SK-N-SH (cell line): ENCODE results near the gene PGAP2. TPM values are rescaled to one million over a fixed set of nuclear protein-coding genes. Genes with fewer than 3 reads are reported as not detected.

ENCODE experiments used
- CTCF ChIA-PET: fragments of 300-600, 350-600 bp; formaldehyde crosslinking; extraction: SDS; loops from one replicate; lab custom pipeline; 2021; lab: Yijun Ruan, JAX
- POLR2A ChIA-PET: fragments of 350-600 bp; sonication (Branson Sonifier 250); formaldehyde crosslinking; extraction: SDS; loops from one replicate; lab custom pipeline; 2020; ENCODE audit warnings: antibody characterized with exemption, inconsistent platforms; lab: Yijun Ruan, JAX
- DNase-seq: peaks from one replicate; pipeline ENCODE4 v3.0.0; 2012
- H2AFZ ChIP-seq: fragments of 200-600 bp; sonication (generic); 2 replicates; pipeline ENCODE4 v1.8.1; 2016; ENCODE audit warnings: antibody characterized with exemption, mild to moderate bottlenecking, low read depth
- H3F3A ChIP-seq: fragments of 200-600 bp; sonication (generic); replicated peaks from 2 replicates; pipeline ENCODE3; 2016; ENCODE audit warnings: antibody characterized with exemption, mild to moderate bottlenecking; ENCODE audit not compliant: insufficient read depth
- H3K27ac ChIP-seq, 2 experiments: fragments of 200-500 bp in 1 of 2; fragments of 200-600 bp in 1 of 2; sonication (Bioruptor generic) in 1 of 2; sonication (generic), shearing (Covaris generic) in 1 of 2; 2 replicates each; pipeline versions ENCODE4 v1.5.1 to v1.6.1; 2014 to 2016; ENCODE audit warnings: low read depth in 2 of 2, inconsistent platforms in 1 of 2, low read length in 1 of 2, mild to moderate bottlenecking in 1 of 2, mixed read lengths in 1 of 2
- H3K27me3 ChIP-seq: fragments of 200-600 bp; sonication (generic), shearing (Covaris generic); 2 replicates; pipeline ENCODE4 v1.6.1; 2016; ENCODE audit warnings: mixed run types; ENCODE audit not compliant: insufficient read depth
- H3K36me3 ChIP-seq, 2 experiments: fragments of 200-500 bp in 1 of 2; fragments of 200-600 bp in 1 of 2; sonication (Bioruptor generic) in 1 of 2; sonication (generic) in 1 of 2; replicated peaks in 1 of 2; 2 replicates each; pipeline versions ENCODE3 to v1.5.1; 2014 to 2016; ENCODE audit warnings: low read length in 1 of 2, mild to moderate bottlenecking in 1 of 2; ENCODE audit not compliant: insufficient read depth in 2 of 2, control insufficient read depth in 1 of 2
- H3K4me1 ChIP-seq, 2 experiments: fragments of 200-500 bp in 1 of 2; fragments of 200-600 bp in 1 of 2; sonication (Bioruptor generic) in 1 of 2; sonication (generic), shearing (Covaris generic) in 1 of 2; 2 replicates each; pipeline versions ENCODE4 v1.5.1 to v1.6.1; 2014 to 2016; ENCODE audit warnings: low read depth in 1 of 2, low read length in 1 of 2, mixed run types in 1 of 2; ENCODE audit not compliant: insufficient read depth in 2 of 2, control insufficient read depth in 1 of 2
- H3K4me2 ChIP-seq: fragments of 200-600 bp; sonication (generic), shearing (Covaris generic); 2 replicates; pipeline ENCODE4 v1.6.1; 2017; ENCODE audit warnings: mixed run types
- H3K4me3 ChIP-seq, 2 experiments: fragments of 200-500 bp in 1 of 2; fragments of 200-600 bp in 1 of 2; sonication (Bioruptor generic) in 1 of 2; sonication (generic), shearing (Covaris generic) in 1 of 2; 2 replicates each; pipeline versions ENCODE4 v1.5.1 to v1.8.1; 2014 to 2016; ENCODE audit warnings: low read depth in 2 of 2, inconsistent platforms in 1 of 2, low read length in 1 of 2, mild to moderate bottlenecking in 1 of 2, mixed read lengths in 1 of 2, moderate library complexity in 1 of 2
- H3K79me2 ChIP-seq: fragments of 200-600 bp; sonication (generic); 2 replicates; pipeline ENCODE4 v1.8.1; 2017; ENCODE audit warnings: mild to moderate bottlenecking; ENCODE audit not compliant: insufficient read depth
- H3K9ac ChIP-seq: fragments of 200-600 bp; sonication (generic); 2 replicates; pipeline ENCODE4 v1.6.1; 2017; ENCODE audit warnings: mixed run types
- H3K9me2 ChIP-seq: fragments of 200-600 bp; sonication (generic); 2 replicates; pipeline ENCODE4 v1.6.1; 2017; ENCODE audit warnings: mixed run types
- H3K9me3 ChIP-seq: fragments of 200-600 bp; sonication (generic); 2 replicates; pipeline ENCODE4 v1.6.1; 2017; ENCODE audit warnings: mixed run types, mild to moderate bottlenecking, moderate library complexity
- H4K20me1 ChIP-seq: fragments of 200-600 bp; sonication (generic); 2 replicates; pipeline ENCODE4 v1.6.1; 2017; ENCODE audit warnings: mild to moderate bottlenecking, mixed run types; ENCODE audit not compliant: insufficient read depth
- EP300 ChIP-seq, 2 experiments: IDR thresholded peaks; 2 replicates each; pipeline versions ENCODE4 v1.4.0 to v1.6.1; 2012; ENCODE audit warnings: borderline replicate concordance in 1 of 2, low read depth in 1 of 2, low read length in 1 of 2
- FOSL2 ChIP-seq: IDR thresholded peaks from 2 replicates; pipeline ENCODE4 v1.4.0; 2012; ENCODE audit warnings: low read depth, mild to moderate bottlenecking, moderate library complexity, borderline replicate concordance
- FOXJ3 ChIP-seq: sonication (generic); formaldehyde crosslinking; IDR thresholded peaks from 2 replicates; pipeline ENCODE4 v1.5.1; 2020; ENCODE audit warnings: mild to moderate bottlenecking, missing genetic modification reagents
- FOXM1 ChIP-seq: IDR thresholded peaks from 2 replicates; pipeline ENCODE4 v1.4.0; 2012; ENCODE audit warnings: low read depth, mild to moderate bottlenecking
- JUND ChIP-seq: IDR thresholded peaks from 2 replicates; pipeline ENCODE4 v1.4.0; 2012
- MXI1 ChIP-seq: IDR thresholded peaks from 2 replicates; pipeline ENCODE4 v1.6.1; 2012; ENCODE audit warnings: mild to moderate bottlenecking, low read depth, low read length, improper control_type of control experiment
- NFIC ChIP-seq: IDR thresholded peaks from 2 replicates; pipeline ENCODE4 v1.4.0; 2012; ENCODE audit warnings: borderline replicate concordance
- PBX3 ChIP-seq: IDR thresholded peaks from 2 replicates; pipeline ENCODE4; 2012
- RCOR1 ChIP-seq: fragments of 150-350 bp; IDR thresholded peaks from 2 replicates; pipeline ENCODE4 v1.6.1; 2017; ENCODE audit warnings: antibody characterized with exemption, low read length
- RFX5 ChIP-seq: IDR thresholded peaks from 2 replicates; pipeline ENCODE4 v1.6.1; 2012; ENCODE audit warnings: mild to moderate bottlenecking, improper control_type of control experiment, low read length
- RXRA ChIP-seq: IDR thresholded peaks from 2 replicates; pipeline ENCODE4 v1.4.0; 2012; ENCODE audit warnings: low read depth, mild to moderate bottlenecking, borderline replicate concordance
- TAF1 ChIP-seq: IDR thresholded peaks from 2 replicates; pipeline ENCODE4 v1.6.1; 2012; ENCODE audit warnings: low read depth, mild to moderate bottlenecking, low read length, moderate library complexity, borderline replicate concordance
- TEAD4 ChIP-seq: IDR thresholded peaks from 2 replicates; pipeline ENCODE4 v1.4.0; 2012; ENCODE audit warnings: mild to moderate bottlenecking, borderline replicate concordance; ENCODE audit not compliant: insufficient read depth
- USF1 ChIP-seq: IDR thresholded peaks from 2 replicates; pipeline ENCODE4 v1.4.0; 2012; ENCODE audit warnings: low read depth, borderline replicate concordance
- USF2 ChIP-seq: fragments of 150-350 bp; IDR thresholded peaks from 2 replicates; pipeline ENCODE4 v1.6.1; 2017; ENCODE audit warnings: antibody characterized with exemption, low read length, low read depth, borderline replicate concordance
- WGBS: methylation state at CpG from one replicate; pipeline ENCODE4 v1.1.6; 2017; ENCODE audit warnings: low lambda C conversion rate; 5-methylcytosine and 5-hydroxymethylcytosine counted together
- polyA plus RNA-seq, 3 experiments: library from polyadenylated mRNA; depleted of rRNA; stranded (reverse); fragments of >200 nt; gene quantifications; 2 replicates each; pipeline ENCODE4 v1.2.3, GENCODE V29; 2012
- TF ChIP-seq, protein P1 (sequence below): IDR thresholded peaks from 2 replicates; pipeline ENCODE4 v1.6.1; 2012; ENCODE audit warnings: mild to moderate bottlenecking, low read depth, low read length, moderate library complexity
- TF ChIP-seq, protein P2 (sequence below): IDR thresholded peaks from 2 replicates; pipeline ENCODE4 v1.4.0; 2012; ENCODE audit warnings: low read depth

PGAP2 gene
- polyA plus RNA-seq, 1 of the 3 experiments (the other 2 are of a cell fraction), result 41.3 TPM

DNA sequence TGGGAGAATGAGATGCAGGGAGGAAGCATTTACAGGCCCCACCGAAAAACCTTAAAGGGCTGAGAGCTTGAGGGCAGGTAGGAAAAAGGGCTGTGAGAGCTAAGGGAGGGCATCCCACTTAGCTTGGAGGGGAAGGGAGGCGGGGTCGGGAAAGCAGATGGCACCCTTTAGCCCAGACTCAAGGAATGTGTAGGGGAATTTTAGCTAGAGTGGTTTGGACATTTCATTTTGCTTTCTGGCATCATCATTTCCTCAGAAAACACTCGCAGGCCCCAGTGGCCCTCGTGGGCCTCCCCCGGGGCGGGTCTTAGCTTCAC is 46.3 kb downstream of the PGAP2 start:
- CTCF ChIA-PET, result interaction anchor here (0.6 to 18.6 kb wide), 55 partner anchors 11 to 333 kb away, joined by 3 to 636 read pairs (median 7); partner anchors contain the start of genes PGAP2 and RHOG
- H3K4me3 ChIP-seq, result peak overlapping the region in 1 of 2 experiments; percentile 87; a peak in 1 of 4 replicates
- no peak for DNase-seq

DNA sequence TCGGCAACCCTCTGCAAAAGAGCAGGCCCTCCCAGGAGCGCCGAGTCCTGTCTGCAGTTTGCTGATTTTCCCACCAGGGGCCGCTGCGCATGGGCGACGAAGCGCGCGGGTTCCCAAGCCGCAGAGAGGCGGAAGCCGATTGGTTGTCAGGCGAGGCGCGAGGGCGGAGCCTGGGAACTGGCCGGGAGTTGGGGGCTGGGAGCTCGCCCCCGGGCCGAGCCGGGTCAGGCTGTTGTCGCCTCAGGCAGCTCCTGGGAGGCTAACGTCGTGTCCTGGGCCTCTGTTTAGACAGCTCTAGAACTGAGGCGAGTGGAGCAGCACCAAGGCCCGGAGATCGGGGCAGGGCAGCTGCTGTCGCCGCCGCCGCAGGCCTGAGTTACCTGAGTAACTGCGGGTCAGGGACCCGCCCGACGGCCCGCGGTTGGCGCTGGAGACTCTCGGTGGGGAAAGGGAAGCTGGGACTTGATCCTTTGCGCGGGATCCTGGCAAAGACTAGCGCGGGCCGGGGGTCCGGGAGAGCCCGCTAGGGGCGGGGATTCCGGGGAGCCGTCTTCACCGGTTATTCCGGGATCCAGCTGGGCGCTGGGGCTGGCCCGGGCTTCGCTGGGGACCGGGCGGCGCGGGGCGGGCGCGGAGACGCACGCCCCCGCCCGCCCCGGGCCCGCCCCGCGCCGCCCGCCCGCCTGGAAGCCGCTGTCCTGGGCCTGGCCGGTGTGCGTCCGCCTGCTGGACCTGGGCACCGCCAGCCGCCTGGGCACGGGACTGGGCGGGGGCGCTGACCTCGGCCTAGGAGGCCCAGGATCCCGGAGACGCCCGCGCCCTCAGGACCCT is 46.8 kb downstream of the PGAP2 start, which contains the start of gene STIM1:
Gene STIM1 (plus strand): TSS at position 688 of the 831 bp plus-strand sequence. CDS start 607 bp downstream, outside the sequence.
- H3K79me2 ChIP-seq, result peaks cover 43% of the 10 kb centered on the region
- H3K4me3 ChIP-seq, result peak within 1 kb of the TSS; percentile 87 to 89
- ChIA-PET POLR2A (interaction anchor here (0.8 to 2.7 kb wide), 6 partner anchors 12 to 240 kb away, joined by 3 to 12 read pairs (median 5); partner anchors contain the start of genes PGAP2 and RHOG), CTCF (interaction anchor here (0.6 to 18.6 kb wide), 59 partner anchors 10 to 332 kb away, joined by 3 to 636 read pairs (median 7); partner anchors contain the start of genes PGAP2 and RHOG)
- DNase-seq, result peak; percentile 95
- no peaks in the 10 kb centered on the region for H3F3A ChIP-seq
- H3K4me1 ChIP-seq, result peaks cover 27 to 28% of the 10 kb centered on the region in 2 experiments; a peak in 3 of 4 replicates
- H3K9me2 ChIP-seq, result no peaks in the 10 kb centered on the region
- H4K20me1 ChIP-seq, result no peaks in the 10 kb centered on the region; the same call in 1 of the 2 replicates
- peak within 1 kb of the TSS; percentile 95 for H2AFZ ChIP-seq
- H3K27ac ChIP-seq, result peak within 1 kb of the TSS; percentile 82 to 88
- H3K9me3 ChIP-seq, result no peaks in the 10 kb centered on the region
- H3K4me2 ChIP-seq, result peak within 1 kb of the TSS; percentile 88
- no peaks in the 10 kb centered on the region for H3K36me3 ChIP-seq
- H3K27me3 ChIP-seq, result no peaks in the 10 kb centered on the region
- H3K9ac ChIP-seq, result peak within 1 kb of the TSS; percentile 86
- 2% methylated on average over 27 of the region's 87 CpGs for WGBS
- TF ChIP-seq FOSL2 (no peak), MXI1 (0 out of 2 replicates have a peak, but pooled peaks have one; percentile 55), TAF1 (no peak), RCOR1 (no peak), USF2 (no peak), EP300 (IDR thresholded peaks at IDR 0.05; ENCODE audit: borderline replicate concordance in 1 of 2, low read depth in 1 of 2, low read length in 1 of 2) (peak; percentile 19 to 25; a peak in 2 of 4 replicates), PBX3 (no peak), RXRA (no peak), USF1 (no peak), RFX5 (peak; percentile 84), TEAD4 (0 out of 2 replicates have a peak, but pooled peaks have one; percentile 5), NFIC (no peak), FOXM1 (0 out of 2 replicates have a peak, but pooled peaks have one; percentile 22), FOXJ3 (no peak)
- TF ChIP-seq, protein P1, sequence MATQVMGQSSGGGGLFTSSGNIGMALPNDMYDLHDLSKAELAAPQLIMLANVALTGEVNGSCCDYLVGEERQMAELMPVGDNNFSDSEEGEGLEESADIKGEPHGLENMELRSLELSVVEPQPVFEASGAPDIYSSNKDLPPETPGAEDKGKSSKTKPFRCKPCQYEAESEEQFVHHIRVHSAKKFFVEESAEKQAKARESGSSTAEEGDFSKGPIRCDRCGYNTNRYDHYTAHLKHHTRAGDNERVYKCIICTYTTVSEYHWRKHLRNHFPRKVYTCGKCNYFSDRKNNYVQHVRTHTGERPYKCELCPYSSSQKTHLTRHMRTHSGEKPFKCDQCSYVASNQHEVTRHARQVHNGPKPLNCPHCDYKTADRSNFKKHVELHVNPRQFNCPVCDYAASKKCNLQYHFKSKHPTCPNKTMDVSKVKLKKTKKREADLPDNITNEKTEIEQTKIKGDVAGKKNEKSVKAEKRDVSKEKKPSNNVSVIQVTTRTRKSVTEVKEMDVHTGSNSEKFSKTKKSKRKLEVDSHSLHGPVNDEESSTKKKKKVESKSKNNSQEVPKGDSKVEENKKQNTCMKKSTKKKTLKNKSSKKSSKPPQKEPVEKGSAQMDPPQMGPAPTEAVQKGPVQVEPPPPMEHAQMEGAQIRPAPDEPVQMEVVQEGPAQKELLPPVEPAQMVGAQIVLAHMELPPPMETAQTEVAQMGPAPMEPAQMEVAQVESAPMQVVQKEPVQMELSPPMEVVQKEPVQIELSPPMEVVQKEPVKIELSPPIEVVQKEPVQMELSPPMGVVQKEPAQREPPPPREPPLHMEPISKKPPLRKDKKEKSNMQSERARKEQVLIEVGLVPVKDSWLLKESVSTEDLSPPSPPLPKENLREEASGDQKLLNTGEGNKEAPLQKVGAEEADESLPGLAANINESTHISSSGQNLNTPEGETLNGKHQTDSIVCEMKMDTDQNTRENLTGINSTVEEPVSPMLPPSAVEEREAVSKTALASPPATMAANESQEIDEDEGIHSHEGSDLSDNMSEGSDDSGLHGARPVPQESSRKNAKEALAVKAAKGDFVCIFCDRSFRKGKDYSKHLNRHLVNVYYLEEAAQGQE, result no peak
- TF ChIP-seq, protein P2, sequence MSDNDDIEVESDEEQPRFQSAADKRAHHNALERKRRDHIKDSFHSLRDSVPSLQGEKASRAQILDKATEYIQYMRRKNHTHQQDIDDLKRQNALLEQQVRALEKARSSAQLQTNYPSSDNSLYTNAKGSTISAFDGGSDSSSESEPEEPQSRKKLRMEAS, result peak; percentile 56

More for the DNA sequence above, 46.3 kb downstream of the PGAP2 start:
- H2AFZ ChIP-seq, result peak overlapping the region; percentile 61; the same call in 1 of the 2 replicates
- POLR2A ChIA-PET, result interaction anchor here (0.8 to 2.7 kb wide), 5 partner anchors 13 to 219 kb away, joined by 3 to 12 read pairs (median 7); partner anchors contain the start of genes PGAP2 and RHOG
- H3F3A ChIP-seq, result no peaks in the 10 kb centered on the region
- H3K27me3 ChIP-seq, result no peaks in the 10 kb centered on the region
- 21% methylated on average over 7 of the region's 7 CpGs for WGBS
- TF ChIP-seq JUND, result no peak
- no peak for TF ChIP-seq MXI1
- H3K9me2 ChIP-seq, result no peaks in the 10 kb centered on the region
- no peaks in the 10 kb centered on the region; the same call in 1 of the 2 replicates for H4K20me1 ChIP-seq
- H3K4me1 ChIP-seq, result peaks cover 23 to 27% of the 10 kb centered on the region in 2 experiments; a peak in 3 of 4 replicates
- no peaks in the 10 kb centered on the region for H3K9me3 ChIP-seq
- H3K27ac ChIP-seq, result peak overlapping the region in 1 of 2 experiments; percentile 40; a peak in 1 of 4 replicates
- no peaks in the 10 kb centered on the region for H3K36me3 ChIP-seq
- peaks cover 38% of the 10 kb centered on the region for H3K79me2 ChIP-seq
- H3K4me2 ChIP-seq, result peak overlapping the region; percentile 88
- no peak overlapping the region for H3K9ac ChIP-seq
